Neural progenitor cell (in vitro differentiated cells): ENCODE results near the gene AQR.

ENCODE experiments used
- EZH2 ChIP-seq: fragments of 200-600 bp; sonication (generic); IDR thresholded peaks from 2 replicates; pipeline ENCODE4 v1.6.1; 2017; ENCODE audit warnings: antibody characterized with exemption, mild to moderate bottlenecking, moderate library complexity
- TF ChIP-seq, protein P1 (sequence below): fragments of 200-600 bp; sonication (generic); IDR thresholded peaks from 2 replicates; pipeline ENCODE4 v1.5.1; 2017; ENCODE audit warnings: antibody characterized with exemption, mild to moderate bottlenecking

DNA sequence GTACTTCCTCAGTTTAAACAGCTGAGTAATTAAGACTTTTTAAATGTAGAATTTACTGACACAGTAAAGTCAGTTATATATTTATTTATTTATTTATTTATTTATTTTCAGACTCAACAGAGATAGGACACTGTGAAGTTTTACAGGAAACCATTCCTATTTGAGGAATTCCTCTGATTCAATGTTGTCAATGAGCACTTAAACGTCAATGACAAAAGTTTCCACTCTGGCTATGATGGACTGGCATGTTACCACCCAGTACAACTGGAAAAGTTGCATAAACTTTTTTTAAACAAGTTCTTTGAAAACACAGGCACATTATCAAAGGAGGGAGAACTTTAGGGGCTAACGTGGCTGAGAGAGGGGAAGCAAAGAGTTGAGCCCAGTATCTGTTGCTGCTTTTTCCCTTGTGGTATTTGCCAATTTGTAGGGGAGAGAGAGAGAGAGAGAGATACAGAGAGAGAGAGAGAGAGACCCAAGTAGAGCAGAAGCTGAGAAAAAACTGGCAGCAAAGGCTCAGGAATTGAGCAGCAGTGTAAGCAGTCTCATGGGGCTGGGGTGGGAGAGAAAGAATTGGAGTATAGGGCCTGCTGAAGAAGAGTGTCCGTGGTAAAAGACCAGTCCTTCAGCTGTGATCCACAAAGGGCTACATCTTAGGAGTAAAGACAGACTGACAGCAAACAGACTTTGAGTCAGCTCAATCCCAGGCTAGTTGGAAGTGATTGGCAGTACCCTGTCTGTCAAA, 155.9 kb downstream of the AQR start:
- TF ChIP-seq EZH2 = no peak
- TF ChIP-seq, protein P1, sequence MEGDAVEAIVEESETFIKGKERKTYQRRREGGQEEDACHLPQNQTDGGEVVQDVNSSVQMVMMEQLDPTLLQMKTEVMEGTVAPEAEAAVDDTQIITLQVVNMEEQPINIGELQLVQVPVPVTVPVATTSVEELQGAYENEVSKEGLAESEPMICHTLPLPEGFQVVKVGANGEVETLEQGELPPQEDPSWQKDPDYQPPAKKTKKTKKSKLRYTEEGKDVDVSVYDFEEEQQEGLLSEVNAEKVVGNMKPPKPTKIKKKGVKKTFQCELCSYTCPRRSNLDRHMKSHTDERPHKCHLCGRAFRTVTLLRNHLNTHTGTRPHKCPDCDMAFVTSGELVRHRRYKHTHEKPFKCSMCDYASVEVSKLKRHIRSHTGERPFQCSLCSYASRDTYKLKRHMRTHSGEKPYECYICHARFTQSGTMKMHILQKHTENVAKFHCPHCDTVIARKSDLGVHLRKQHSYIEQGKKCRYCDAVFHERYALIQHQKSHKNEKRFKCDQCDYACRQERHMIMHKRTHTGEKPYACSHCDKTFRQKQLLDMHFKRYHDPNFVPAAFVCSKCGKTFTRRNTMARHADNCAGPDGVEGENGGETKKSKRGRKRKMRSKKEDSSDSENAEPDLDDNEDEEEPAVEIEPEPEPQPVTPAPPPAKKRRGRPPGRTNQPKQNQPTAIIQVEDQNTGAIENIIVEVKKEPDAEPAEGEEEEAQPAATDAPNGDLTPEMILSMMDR = no peak
